GM23248 (cell line): ENCODE measurements around the gene SMYD3.

Experiments
- EZH2 ChIP-seq: fragments of 200-600 bp; sonication (generic); IDR thresholded peaks from 2 replicates; pipeline ENCODE4 v1.6.1; 2018; ENCODE audit warnings: antibody characterized with exemption, mild to moderate bottlenecking; ENCODE audit not compliant: insufficient read depth, poor library complexity, severe bottlenecking
- EZH2phosphoT487 ChIP-seq: fragments of 200-600 bp; sonication (generic); IDR thresholded peaks from 2 replicates; pipeline ENCODE4 v1.6.1; 2018; ENCODE audit warnings: antibody characterized with exemption, moderate library complexity, mild to moderate bottlenecking, low read depth; ENCODE audit not compliant: insufficient read depth

GRCh38 chr1:246435421-246436041 is 71.5 kb downstream of the SMYD3 start:
- TF ChIP-seq EZH2: no peak
- no peak for TF ChIP-seq EZH2phosphoT487
